GM23338 (cell line): ENCODE results near the gene HCRTR1. TPM values are rescaled to one million over a fixed set of nuclear protein-coding genes. Genes with fewer than 3 reads are reported as not detected.

ENCODE experiments used
- ATAC-seq: fragments of 200-7000 bp; cut with Tn5 transposase; 3 replicates; pipeline ENCODE4 v1.9.1; 2020
- DNase-seq: peaks from one replicate; pipeline ENCODE4 v3.0.0-alpha.2; 2015; ENCODE audit warnings: low spot score
- H2AFZ ChIP-seq: fragments of 200-600 bp; sonication (generic); 2 replicates; pipeline ENCODE4 v1.8.0; 2016; ENCODE audit warnings: antibody characterized with exemption, mild to moderate bottlenecking, moderate library complexity
- H3F3A ChIP-seq: fragments of 200-600 bp; sonication (generic); replicated peaks from 2 replicates; pipeline ENCODE4 v1.8.0; 2017; ENCODE audit warnings: antibody characterized with exemption, mixed run types, low read depth
- H3K27ac ChIP-seq: fragments of 200-600 bp; sonication (generic); 2 replicates; pipeline ENCODE4 v1.6.1; 2016; ENCODE audit warnings: low read depth
- H3K27me3 ChIP-seq: fragments of 200-600 bp; sonication (generic); 2 replicates; pipeline ENCODE4 v1.8.0; 2016; ENCODE audit warnings: mild to moderate bottlenecking, mixed run types, moderate library complexity; ENCODE audit not compliant: insufficient read depth
- H3K36me3 ChIP-seq: fragments of 200-600 bp; sonication (generic); 2 replicates; pipeline ENCODE4 v1.8.0; 2016; ENCODE audit warnings: mild to moderate bottlenecking; ENCODE audit not compliant: insufficient read depth
- H3K4me1 ChIP-seq: fragments of 200-600 bp; sonication (generic); 2 replicates; pipeline ENCODE4 v1.8.0; 2016; ENCODE audit warnings: mild to moderate bottlenecking, moderate library complexity; ENCODE audit not compliant: insufficient read depth
- H3K4me2 ChIP-seq: fragments of 200-600 bp; sonication (generic); 2 replicates; pipeline ENCODE4 v1.7.1; 2017; ENCODE audit warnings: mixed run types
- H3K4me3 ChIP-seq: fragments of 200-600 bp; sonication (generic); 2 replicates; pipeline ENCODE4 v1.6.1; 2016; ENCODE audit warnings: mixed run types
- H3K79me2 ChIP-seq: fragments of 200-600 bp; sonication (generic); replicated peaks from 2 replicates; pipeline ENCODE4 v1.8.0; 2017; ENCODE audit warnings: mild to moderate bottlenecking; ENCODE audit not compliant: insufficient read depth
- H3K9me2 ChIP-seq: fragments of 200-600 bp; sonication (generic); 2 replicates; pipeline ENCODE4 v1.8.0; 2017; ENCODE audit not compliant: insufficient read depth
- H4K20me1 ChIP-seq: fragments of 200-600 bp; sonication (generic); replicated peaks from 2 replicates; pipeline ENCODE4 v1.8.0; 2017; ENCODE audit warnings: mild to moderate bottlenecking; ENCODE audit not compliant: insufficient read depth
- H3K27ac Mint-ChIP-seq: 2 replicates; pipeline ENCODE4 v1.8.0; 2020; ENCODE audit warnings: inconsistent platforms, mild to moderate bottlenecking, moderate library complexity, mixed read lengths
- H3K27me3 Mint-ChIP-seq: 3 replicates; pipeline ENCODE4 v1.8.0; 2022; ENCODE audit warnings: low read depth, mild to moderate bottlenecking, moderate library complexity, mixed read lengths, inconsistent platforms; ENCODE audit not compliant: insufficient read depth, poor library complexity
- H3K36me3 Mint-ChIP-seq: 3 replicates; pipeline ENCODE4 v1.8.0; 2021; ENCODE audit warnings: low read depth, mild to moderate bottlenecking, inconsistent platforms, moderate library complexity, mixed read lengths
- H3K4me1 Mint-ChIP-seq: 3 replicates; pipeline ENCODE4 v1.8.0; 2020; ENCODE audit warnings: mild to moderate bottlenecking, inconsistent platforms, mixed read lengths
- H3K4me3 Mint-ChIP-seq: 3 replicates; pipeline ENCODE4 v1.8.0; 2021; ENCODE audit warnings: moderate library complexity, mild to moderate bottlenecking, inconsistent platforms, mixed read lengths
- H3K9me3 Mint-ChIP-seq: 3 replicates; pipeline ENCODE4 v1.8.0; 2020; ENCODE audit warnings: moderate library complexity, mild to moderate bottlenecking, inconsistent platforms, mixed read lengths
- CREB1 ChIP-seq: fragments of 250-450 bp; sonication (Bioruptor Pico); IDR thresholded peaks from 2 replicates; pipeline ENCODE4 v1.5.0; 2020; ENCODE audit warnings: low read depth, mild to moderate bottlenecking, moderate library complexity
- EZH2 ChIP-seq: fragments of 200-600 bp; sonication (generic); IDR thresholded peaks from one replicate; pipeline ENCODE4 v1.8.0; 2017; ENCODE audit warnings: antibody characterized with exemption, mild to moderate bottlenecking, low read depth; ENCODE audit not compliant: unreplicated experiment
- EZH2phosphoT487 ChIP-seq: fragments of 200-600 bp; sonication (generic); IDR thresholded peaks from one replicate; pipeline ENCODE4 v1.8.1; 2018; ENCODE audit warnings: antibody characterized with exemption; ENCODE audit not compliant: unreplicated experiment
- JUNB ChIP-seq: IDR thresholded peaks from one replicate; pipeline ENCODE4 v1.6.1; 2016; ENCODE audit warnings: antibody characterized with exemption; ENCODE audit not compliant: unreplicated experiment
- POLR2AphosphoS5 ChIP-seq: IDR thresholded peaks from 2 replicates; pipeline ENCODE4 v1.6.1; 2016; ENCODE audit warnings: antibody characterized with exemption, low read depth
- STAT1 ChIP-seq: IDR thresholded peaks from one replicate; pipeline ENCODE4 v1.6.1; 2016; ENCODE audit warnings: antibody characterized with exemption; ENCODE audit not compliant: unreplicated experiment
- ZNF114 ChIP-seq: fragments of 250-450 bp; sonication (Bioruptor Pico); IDR thresholded peaks from 2 replicates; pipeline ENCODE4 v1.5.0; 2020; ENCODE audit warnings: mild to moderate bottlenecking, moderate library complexity
- polyA plus RNA-seq: library from polyadenylated mRNA; unstranded; fragments of >200 nt; fragmentation: Nextera tagmentation; extraction: Ambion mirVana; gene quantifications from 2 replicates; pipeline ENCODE4 v1.2.1, GENCODE V29; 2016
- total RNA-seq: library from RNA; depleted of rRNA; stranded (reverse); fragments of >200 nt; shearing (Covaris generic); gene quantifications from 2 replicates; pipeline ENCODE4 v1.2.3, GENCODE V29; 2014
- TF ChIP-seq, protein P1 (sequence below), 2 experiments: fragments of 200-600 bp in 1 of 2; sonication (generic) in 1 of 2; conservative IDR thresholded peaks; 2 replicates each; pipeline versions ENCODE4 v1.5.1 to v1.6.1; 2016 to 2017; ENCODE audit warnings: antibody characterized with exemption in 2 of 2, low read depth in 2 of 2, mild to moderate bottlenecking in 2 of 2, moderate library complexity in 1 of 2
- TF ChIP-seq, protein P2 (sequence below): fragments of 250-450 bp; sonication (Bioruptor Pico); IDR thresholded peaks from 2 replicates; pipeline ENCODE4 v1.5.0; 2020; ENCODE audit warnings: mild to moderate bottlenecking, moderate library complexity

HCRTR1 gene
- total and polyA plus RNA-seq, 2 experiments from 2014 or later, result 0.15 to 1.0 TPM

DNA sequence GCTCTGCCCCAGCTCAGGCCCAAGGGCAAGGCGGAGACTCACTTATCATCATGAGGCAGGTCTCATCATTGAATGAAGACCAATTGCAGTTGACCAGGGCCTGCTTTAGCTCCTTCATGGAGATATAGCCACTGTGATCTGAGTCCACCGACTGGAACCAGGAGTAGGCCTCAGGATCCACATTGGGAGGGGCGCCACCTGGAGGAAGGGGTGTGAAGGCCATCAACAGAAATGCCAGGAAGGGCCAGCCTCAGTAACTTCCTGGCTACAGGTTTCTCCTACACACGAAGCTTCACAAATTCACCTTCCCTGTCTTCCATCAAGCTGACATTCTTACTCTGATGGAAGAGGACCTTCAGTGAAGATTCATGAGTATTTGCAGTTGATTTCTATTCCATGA lies 15.6 kb downstream of the HCRTR1 start:
- H3K9me2 ChIP-seq, result no peaks in the 10 kb centered on the region
- peak; percentile 91 for ATAC-seq
- Mint-ChIP-seq H3K9me3 (no peaks in the 10 kb centered on the region), H3K27ac (no peak overlapping the region), H3K27me3 (peaks cover 3% of the 10 kb centered on the region), H3K4me3 (no peak overlapping the region), H3K36me3 (peaks cover 20% of the 10 kb centered on the region), H3K4me1 (no peaks in the 10 kb centered on the region)
- H3K4me3 ChIP-seq, result no peak overlapping the region
- H3K4me1 ChIP-seq, result no peaks in the 10 kb centered on the region
- H3K36me3 ChIP-seq, result 0 out of 2 replicates have a peak, but pooled peaks cover 4% of the 10 kb centered on the region
- H3K79me2 ChIP-seq, result peaks cover 23% of the 10 kb centered on the region
- DNase-seq, result peak; percentile 80
- H3F3A ChIP-seq, result no peaks in the 10 kb centered on the region
- H3K27ac ChIP-seq, result no peak overlapping the region
- H4K20me1 ChIP-seq, result no peaks in the 10 kb centered on the region; the same call in none of the 2 replicates
- no peak for TF ChIP-seq JUNB
- TF ChIP-seq, protein P1, sequence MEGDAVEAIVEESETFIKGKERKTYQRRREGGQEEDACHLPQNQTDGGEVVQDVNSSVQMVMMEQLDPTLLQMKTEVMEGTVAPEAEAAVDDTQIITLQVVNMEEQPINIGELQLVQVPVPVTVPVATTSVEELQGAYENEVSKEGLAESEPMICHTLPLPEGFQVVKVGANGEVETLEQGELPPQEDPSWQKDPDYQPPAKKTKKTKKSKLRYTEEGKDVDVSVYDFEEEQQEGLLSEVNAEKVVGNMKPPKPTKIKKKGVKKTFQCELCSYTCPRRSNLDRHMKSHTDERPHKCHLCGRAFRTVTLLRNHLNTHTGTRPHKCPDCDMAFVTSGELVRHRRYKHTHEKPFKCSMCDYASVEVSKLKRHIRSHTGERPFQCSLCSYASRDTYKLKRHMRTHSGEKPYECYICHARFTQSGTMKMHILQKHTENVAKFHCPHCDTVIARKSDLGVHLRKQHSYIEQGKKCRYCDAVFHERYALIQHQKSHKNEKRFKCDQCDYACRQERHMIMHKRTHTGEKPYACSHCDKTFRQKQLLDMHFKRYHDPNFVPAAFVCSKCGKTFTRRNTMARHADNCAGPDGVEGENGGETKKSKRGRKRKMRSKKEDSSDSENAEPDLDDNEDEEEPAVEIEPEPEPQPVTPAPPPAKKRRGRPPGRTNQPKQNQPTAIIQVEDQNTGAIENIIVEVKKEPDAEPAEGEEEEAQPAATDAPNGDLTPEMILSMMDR (conservative IDR thresholded peaks at IDR 0.05; ENCODE audit: low read depth in 2 of 2), result peak; percentile 73 to 91
- TF ChIP-seq POLR2AphosphoS5, result no peak
- TF ChIP-seq EZH2phosphoT487, result no peak
- no peak for TF ChIP-seq CREB1 (CRISPR knock-in tag)
- H3K4me2 ChIP-seq, result no peak overlapping the region
- H2AFZ ChIP-seq, result no peak overlapping the region
- H3K27me3 ChIP-seq, result no peaks in the 10 kb centered on the region

DNA sequence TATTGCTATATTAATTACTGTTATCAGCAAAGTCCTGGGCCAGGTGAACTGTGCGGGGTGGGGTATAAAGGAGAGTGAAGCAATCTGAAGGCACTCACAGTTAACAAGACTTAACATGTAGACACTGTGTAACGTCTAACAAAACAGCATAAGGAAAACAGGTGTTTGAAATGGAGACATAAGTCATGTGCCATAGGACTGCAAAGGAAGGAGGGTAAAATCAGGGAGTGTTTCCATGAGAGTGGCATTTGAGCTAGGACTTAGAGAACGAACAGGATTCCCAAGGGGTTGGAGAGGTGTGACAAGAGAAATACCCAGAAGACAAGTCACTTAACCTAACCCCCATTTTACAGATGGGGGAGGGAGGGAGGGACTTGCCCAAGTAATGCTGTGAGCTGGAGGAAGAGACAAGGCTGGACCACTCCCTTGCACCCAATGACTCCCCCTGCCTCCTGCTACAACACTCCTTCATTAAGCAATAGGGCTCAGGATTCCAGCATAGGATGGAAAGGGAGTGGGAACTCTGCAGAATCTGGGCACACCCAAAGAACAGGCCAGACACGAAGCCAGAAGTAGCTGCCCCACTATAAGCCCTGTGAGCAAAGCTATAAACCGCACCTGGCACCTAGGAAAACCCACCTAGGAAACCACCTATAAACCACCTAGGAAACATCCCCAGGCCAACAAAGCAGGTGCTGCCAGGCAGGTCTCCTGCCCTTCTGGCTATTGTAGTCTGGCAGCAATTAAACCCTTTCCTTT lies 20.6 kb downstream of the HCRTR1 start:
- no peak for ATAC-seq
- Mint-ChIP-seq H3K4me1 (peaks cover 4% of the 10 kb centered on the region; the same call in 1 of the 3 replicates), H3K27ac (no peak overlapping the region), H3K27me3 (no peaks in the 10 kb centered on the region), H3K36me3 (no peaks in the 10 kb centered on the region), H3K9me3 (no peaks in the 10 kb centered on the region), H3K4me3 (no peak overlapping the region)
- DNase-seq, result no peak
- Histone ChIP-seq H3K27me3 (no peaks in the 10 kb centered on the region), H3K36me3 (no peaks in the 10 kb centered on the region), H3F3A (no peaks in the 10 kb centered on the region), H4K20me1 (no peaks in the 10 kb centered on the region; the same call in none of the 2 replicates), H3K9me2 (no peaks in the 10 kb centered on the region), H3K4me2 (no peak overlapping the region), H3K27ac (no peak overlapping the region), H2AFZ (no peak overlapping the region), H3K4me1 (peaks cover 24% of the 10 kb centered on the region), H3K79me2 (peaks cover 71% of the 10 kb centered on the region), H3K4me3 (no peak overlapping the region)
- TF ChIP-seq EZH2 (no peak), JUNB (no peak), CREB1 (CRISPR knock-in tag) (no peak), STAT1 (no peak), ZNF114 (CRISPR knock-in tag) (no peak)
- TF ChIP-seq, protein P2, sequence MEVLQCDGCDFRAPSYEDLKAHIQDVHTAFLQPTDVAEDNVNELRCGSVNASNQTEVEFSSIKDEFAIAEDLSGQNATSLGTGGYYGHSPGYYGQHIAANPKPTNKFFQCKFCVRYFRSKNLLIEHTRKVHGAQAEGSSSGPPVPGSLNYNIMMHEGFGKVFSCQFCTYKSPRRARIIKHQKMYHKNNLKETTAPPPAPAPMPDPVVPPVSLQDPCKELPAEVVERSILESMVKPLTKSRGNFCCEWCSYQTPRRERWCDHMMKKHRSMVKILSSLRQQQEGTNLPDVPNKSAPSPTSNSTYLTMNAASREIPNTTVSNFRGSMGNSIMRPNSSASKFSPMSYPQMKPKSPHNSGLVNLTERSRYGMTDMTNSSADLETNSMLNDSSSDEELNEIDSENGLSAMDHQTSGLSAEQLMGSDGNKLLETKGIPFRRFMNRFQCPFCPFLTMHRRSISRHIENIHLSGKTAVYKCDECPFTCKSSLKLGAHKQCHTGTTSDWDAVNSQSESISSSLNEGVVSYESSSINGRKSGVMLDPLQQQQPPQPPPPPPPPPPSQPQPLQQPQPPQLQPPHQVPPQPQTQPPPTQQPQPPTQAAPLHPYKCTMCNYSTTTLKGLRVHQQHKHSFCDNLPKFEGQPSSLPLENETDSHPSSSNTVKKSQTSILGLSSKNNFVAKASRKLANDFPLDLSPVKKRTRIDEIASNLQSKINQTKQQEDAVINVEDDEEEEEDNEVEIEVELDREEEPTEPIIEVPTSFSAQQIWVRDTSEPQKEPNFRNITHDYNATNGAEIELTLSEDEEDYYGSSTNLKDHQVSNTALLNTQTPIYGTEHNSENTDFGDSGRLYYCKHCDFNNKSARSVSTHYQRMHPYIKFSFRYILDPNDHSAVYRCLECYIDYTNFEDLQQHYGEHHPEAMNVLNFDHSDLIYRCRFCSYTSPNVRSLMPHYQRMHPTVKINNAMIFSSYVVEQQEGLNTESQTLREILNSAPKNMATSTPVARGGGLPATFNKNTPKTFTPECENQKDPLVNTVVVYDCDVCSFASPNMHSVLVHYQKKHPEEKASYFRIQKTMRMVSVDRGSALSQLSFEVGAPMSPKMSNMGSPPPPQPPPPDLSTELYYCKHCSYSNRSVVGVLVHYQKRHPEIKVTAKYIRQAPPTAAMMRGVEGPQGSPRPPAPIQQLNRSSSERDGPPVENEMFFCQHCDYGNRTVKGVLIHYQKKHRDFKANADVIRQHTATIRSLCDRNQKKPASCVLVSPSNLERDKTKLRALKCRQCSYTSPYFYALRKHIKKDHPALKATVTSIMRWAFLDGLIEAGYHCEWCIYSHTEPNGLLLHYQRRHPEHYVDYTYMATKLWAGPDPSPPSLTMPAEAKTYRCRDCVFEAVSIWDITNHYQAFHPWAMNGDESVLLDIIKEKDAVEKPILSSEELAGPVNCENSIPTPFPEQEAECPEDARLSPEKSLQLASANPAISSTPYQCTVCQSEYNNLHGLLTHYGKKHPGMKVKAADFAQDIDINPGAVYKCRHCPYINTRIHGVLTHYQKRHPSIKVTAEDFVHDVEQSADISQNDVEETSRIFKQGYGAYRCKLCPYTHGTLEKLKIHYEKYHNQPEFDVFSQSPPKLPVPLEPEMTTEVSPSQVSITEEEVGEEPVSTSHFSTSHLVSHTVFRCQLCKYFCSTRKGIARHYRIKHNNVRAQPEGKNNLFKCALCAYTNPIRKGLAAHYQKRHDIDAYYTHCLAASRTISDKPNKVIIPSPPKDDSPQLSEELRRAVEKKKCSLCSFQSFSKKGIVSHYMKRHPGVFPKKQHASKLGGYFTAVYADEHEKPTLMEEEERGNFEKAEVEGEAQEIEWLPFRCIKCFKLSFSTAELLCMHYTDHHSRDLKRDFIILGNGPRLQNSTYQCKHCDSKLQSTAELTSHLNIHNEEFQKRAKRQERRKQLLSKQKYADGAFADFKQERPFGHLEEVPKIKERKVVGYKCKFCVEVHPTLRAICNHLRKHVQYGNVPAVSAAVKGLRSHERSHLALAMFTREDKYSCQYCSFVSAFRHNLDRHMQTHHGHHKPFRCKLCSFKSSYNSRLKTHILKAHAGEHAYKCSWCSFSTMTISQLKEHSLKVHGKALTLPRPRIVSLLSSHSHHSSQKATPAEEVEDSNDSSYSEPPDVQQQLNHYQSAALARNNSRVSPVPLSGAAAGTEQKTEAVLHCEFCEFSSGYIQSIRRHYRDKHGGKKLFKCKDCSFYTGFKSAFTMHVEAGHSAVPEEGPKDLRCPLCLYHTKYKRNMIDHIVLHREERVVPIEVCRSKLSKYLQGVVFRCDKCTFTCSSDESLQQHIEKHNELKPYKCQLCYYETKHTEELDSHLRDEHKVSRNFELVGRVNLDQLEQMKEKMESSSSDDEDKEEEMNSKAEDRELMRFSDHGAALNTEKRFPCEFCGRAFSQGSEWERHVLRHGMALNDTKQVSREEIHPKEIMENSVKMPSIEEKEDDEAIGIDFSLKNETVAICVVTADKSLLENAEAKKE, result no peak
- TF ChIP-seq, protein P1 (conservative IDR thresholded peaks at IDR 0.05; ENCODE audit: low read depth in 2 of 2), result no peak
